Smooth muscle cell (in vitro differentiated cells): ENCODE measurements around the gene U2AF1L4. TPM values are rescaled to one million over a fixed set of nuclear protein-coding genes. Genes with fewer than 3 reads are reported as not detected.

ENCODE experiments used
- DNase-seq: peaks from one replicate; lab custom pipeline; 2025; ENCODE audit not compliant: unreplicated experiment; lab: John Stamatoyannopoulos, UW
- H2AFZ ChIP-seq: fragments of 200-600 bp; sonication (generic); 2 replicates; pipeline ENCODE4 v1.6.0; 2016; ENCODE audit warnings: antibody characterized with exemption, low read depth, mild to moderate bottlenecking
- H3F3A ChIP-seq: fragments of 200-600 bp; sonication (generic); 2 replicates; pipeline ENCODE4 v1.6.0; 2017; ENCODE audit warnings: antibody characterized with exemption, low read depth
- H3K27ac ChIP-seq: fragments of 200-600 bp; sonication (generic); 2 replicates; pipeline ENCODE4 v1.5.1; 2016; ENCODE audit warnings: low read depth, mild to moderate bottlenecking
- H3K27me3 ChIP-seq: fragments of 200-600 bp; sonication (generic); 2 replicates; pipeline ENCODE4 v1.6.1; 2016; ENCODE audit warnings: low read depth, mild to moderate bottlenecking
- H3K36me3 ChIP-seq: fragments of 200-600 bp; sonication (generic); 2 replicates; pipeline ENCODE4 v1.5.1; 2016; ENCODE audit warnings: low read depth
- H3K4me1 ChIP-seq: fragments of 200-600 bp; sonication (generic); 2 replicates; pipeline ENCODE4 v1.5.1; 2016; ENCODE audit warnings: low read depth
- H3K4me2 ChIP-seq: fragments of 200-600 bp; sonication (generic); 2 replicates; pipeline ENCODE4 v1.6.0; 2016; ENCODE audit warnings: mild to moderate bottlenecking
- H3K4me3 ChIP-seq: fragments of 200-600 bp; sonication (generic); 2 replicates; pipeline ENCODE4 v1.5.1; 2016; ENCODE audit warnings: mild to moderate bottlenecking
- H3K79me2 ChIP-seq: fragments of 200-600 bp; sonication (generic); 2 replicates; pipeline ENCODE4 v1.6.0; 2016; ENCODE audit warnings: low read depth, mild to moderate bottlenecking
- H3K9ac ChIP-seq: fragments of 200-600 bp; sonication (generic); 2 replicates; pipeline ENCODE4 v1.6.0; 2016; ENCODE audit warnings: low read depth
- H3K9me3 ChIP-seq: fragments of 200-600 bp; sonication (generic); replicated peaks from 2 replicates; pipeline ENCODE4 v1.5.1; 2016; ENCODE audit warnings: low read depth
- H4K20me1 ChIP-seq: fragments of 200-600 bp; sonication (generic); 2 replicates; pipeline ENCODE4 v1.6.0; 2016; ENCODE audit warnings: low read depth
- whole genome bisulfite sequencing: methylation state at CpG from one replicate; pipeline ENCODE4 v1.1.7; 2016; ENCODE audit warnings: low lambda C conversion rate; 5-methylcytosine and 5-hydroxymethylcytosine counted together
- polyA plus RNA-seq: library from polyadenylated mRNA; unstranded; fragments of >200 nt; fragmentation: Nextera tagmentation; extraction: Ambion mirVana; gene quantifications from 2 replicates; pipeline ENCODE4 v1.2.1, GENCODE V29; 2016
- total RNA-seq: library from RNA; depleted of rRNA; stranded (reverse); fragments of >200 nt; gene quantifications from 2 replicates; pipeline ENCODE4 v1.2.3, GENCODE V29; 2014
- TF ChIP-seq, protein P1 (sequence below): fragments of 200-600 bp; sonication (generic); IDR thresholded peaks from 2 replicates; pipeline ENCODE4 v1.5.1; 2017; ENCODE audit warnings: borderline replicate concordance, mild to moderate bottlenecking, antibody characterized with exemption; ENCODE audit not compliant: insufficient read depth, poor library complexity, severe bottlenecking

U2AF1L4 gene
- total and polyA plus RNA-seq, 2 experiments from 2014 or later = 14.6 to 29.3 TPM

DNA sequence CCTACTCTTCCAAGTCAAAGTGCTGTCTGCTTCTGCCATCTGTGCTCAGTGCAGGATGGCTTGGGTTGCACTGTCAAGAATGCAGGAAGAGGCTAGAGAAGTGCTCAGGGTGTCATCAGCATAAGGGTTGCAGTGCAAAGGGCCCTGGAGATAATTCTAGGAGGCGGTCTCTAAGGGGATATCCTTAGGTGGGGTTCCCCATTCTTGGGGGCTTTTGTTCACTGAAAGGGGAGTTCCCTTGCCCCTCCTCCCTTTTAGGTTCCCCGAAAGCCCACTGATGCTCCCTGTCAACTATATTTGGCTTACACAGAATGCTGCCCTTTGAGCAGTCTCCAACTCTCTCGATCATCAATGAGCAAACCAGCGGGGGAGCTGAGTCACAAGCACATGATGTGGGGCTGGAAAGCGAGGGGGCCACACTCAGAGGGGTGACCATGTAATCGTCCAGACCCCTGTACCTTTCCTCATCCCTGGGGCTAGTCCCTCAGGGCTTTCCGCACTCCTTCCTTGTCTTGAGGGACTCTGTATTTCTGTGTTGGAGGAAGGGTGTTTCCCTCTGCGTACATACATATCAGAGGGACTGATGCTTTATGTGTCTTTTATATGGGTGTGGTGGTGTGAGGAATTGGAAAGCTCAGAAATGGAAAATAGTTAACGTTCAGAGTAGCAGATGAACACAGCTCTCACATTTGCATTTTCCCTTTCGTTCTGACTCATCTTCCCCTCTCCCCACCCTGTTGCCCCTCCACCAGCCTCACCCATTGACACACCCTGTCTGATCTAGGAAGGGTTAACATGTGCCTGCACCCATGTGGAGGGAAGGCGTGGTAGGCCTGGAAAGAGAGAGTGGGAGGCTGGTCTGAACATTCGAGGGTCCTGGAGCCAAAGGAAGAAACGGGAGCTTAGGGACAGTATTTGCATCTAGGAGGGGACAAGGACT is 34.2 kb downstream of the U2AF1L4 start:
- H3K9me3 ChIP-seq = no peaks in the 10 kb centered on the region
- H3K4me1 ChIP-seq = peaks cover 4% of the 10 kb centered on the region
- no peak overlapping the region for H3K4me2 ChIP-seq
- no peak overlapping the region for H3K4me3 ChIP-seq
- no peak overlapping the region for H2AFZ ChIP-seq
- H3K9ac ChIP-seq = no peak overlapping the region
- no peaks in the 10 kb centered on the region for H3K79me2 ChIP-seq
- 76% methylated on average over 13 of the region's 13 CpGs for WGBS
- DNase-seq = no peak
- TF ChIP-seq, protein P1, sequence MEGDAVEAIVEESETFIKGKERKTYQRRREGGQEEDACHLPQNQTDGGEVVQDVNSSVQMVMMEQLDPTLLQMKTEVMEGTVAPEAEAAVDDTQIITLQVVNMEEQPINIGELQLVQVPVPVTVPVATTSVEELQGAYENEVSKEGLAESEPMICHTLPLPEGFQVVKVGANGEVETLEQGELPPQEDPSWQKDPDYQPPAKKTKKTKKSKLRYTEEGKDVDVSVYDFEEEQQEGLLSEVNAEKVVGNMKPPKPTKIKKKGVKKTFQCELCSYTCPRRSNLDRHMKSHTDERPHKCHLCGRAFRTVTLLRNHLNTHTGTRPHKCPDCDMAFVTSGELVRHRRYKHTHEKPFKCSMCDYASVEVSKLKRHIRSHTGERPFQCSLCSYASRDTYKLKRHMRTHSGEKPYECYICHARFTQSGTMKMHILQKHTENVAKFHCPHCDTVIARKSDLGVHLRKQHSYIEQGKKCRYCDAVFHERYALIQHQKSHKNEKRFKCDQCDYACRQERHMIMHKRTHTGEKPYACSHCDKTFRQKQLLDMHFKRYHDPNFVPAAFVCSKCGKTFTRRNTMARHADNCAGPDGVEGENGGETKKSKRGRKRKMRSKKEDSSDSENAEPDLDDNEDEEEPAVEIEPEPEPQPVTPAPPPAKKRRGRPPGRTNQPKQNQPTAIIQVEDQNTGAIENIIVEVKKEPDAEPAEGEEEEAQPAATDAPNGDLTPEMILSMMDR = no peak
- no peaks in the 10 kb centered on the region for H3F3A ChIP-seq
- H4K20me1 ChIP-seq = no peaks in the 10 kb centered on the region
- H3K27ac ChIP-seq = no peak overlapping the region
- H3K27me3 ChIP-seq = no peaks in the 10 kb centered on the region
- H3K36me3 ChIP-seq = no peaks in the 10 kb centered on the region

- TF ChIP-seq, protein P1 = no peak
- Histone ChIP-seq H2AFZ (no peak overlapping the region), H3K79me2 (no peaks in the 10 kb centered on the region), H3K27ac (no peak overlapping the region), H3K4me3 (no peak overlapping the region), H3K9ac (no peak overlapping the region), H3K36me3 (no peaks in the 10 kb centered on the region), H4K20me1 (no peaks in the 10 kb centered on the region), H3K27me3 (no peaks in the 10 kb centered on the region), H3K9me3 (no peaks in the 10 kb centered on the region), H3K4me1 (no peaks in the 10 kb centered on the region), H3K4me2 (no peak overlapping the region), H3F3A (no peaks in the 10 kb centered on the region)
- DNase-seq = no peak
- 90% methylated on average over 1 of the region's 1 CpG for WGBS
Observed at GRCh38 chr19:35708391-35708790, 36.8 kb downstream of the U2AF1L4 start.

- Histone ChIP-seq H3K4me1 (no peaks in the 10 kb centered on the region), H3K9ac (no peak within 1 kb of the TSS), H3K79me2 (no peaks in the 10 kb centered on the region), H4K20me1 (no peaks in the 10 kb centered on the region), H2AFZ (no peak within 1 kb of the TSS), H3K4me2 (no peak within 1 kb of the TSS), H3K9me3 (no peaks in the 10 kb centered on the region), H3K27me3 (no peaks in the 10 kb centered on the region), H3K4me3 (no peak within 1 kb of the TSS), H3F3A (no peaks in the 10 kb centered on the region), H3K36me3 (no peaks in the 10 kb centered on the region), H3K27ac (no peak within 1 kb of the TSS)
- TF ChIP-seq, protein P1 = no peak
- DNase-seq = no peak
- 33% methylated on average over 24 of the region's 24 CpGs for WGBS
Observed at GRCh38 chr19:35704218-35704617, 41.0 kb downstream of the U2AF1L4 start, which contains the start of gene ZBTB32. ZBTB32 (plus strand) TSS chr19:35704558; CDS start chr19:35714627, 10,069 bp downstream.
